Upper lobe of right lung (tissue), 1 donor: ENCODE results near the gene PTPN12. TPM values are rescaled to one million over a fixed set of nuclear protein-coding genes. Genes with fewer than 3 reads are reported as not detected.

Experiments
- ATAC-seq: fragments of 200-7000 bp; cut with Tn5 transposase; one replicate; pipeline ENCODE4 v1.9.1; 2020; ENCODE audit warnings: mild to moderate bottlenecking, moderate library complexity
- DNase-seq: peaks from one replicate; pipeline ENCODE4 v3.0.0-alpha.2; 2020
- H3K27ac ChIP-seq: fragments of 200-600 bp; one replicate; pipeline ENCODE4 v1.8.0; 2022
- H3K27me3 ChIP-seq: fragments of 200-600 bp; one replicate; pipeline ENCODE4 v1.8.0; 2022; ENCODE audit warnings: mild to moderate bottlenecking
- H3K36me3 ChIP-seq: fragments of 200-600 bp; one replicate; pipeline ENCODE4 v1.8.0; 2022
- H3K4me1 ChIP-seq: fragments of 200-600 bp; one replicate; pipeline ENCODE4 v1.8.0; 2022
- H3K4me3 ChIP-seq: fragments of 200-600 bp; one replicate; pipeline ENCODE4 v1.8.0; 2022; ENCODE audit warnings: mild to moderate bottlenecking
- H3K9me3 ChIP-seq: fragments of 200-600 bp; one replicate; pipeline ENCODE4 v1.8.0; 2022
- CTCF ChIP-seq: fragments of 200-600 bp; IDR thresholded peaks from one replicate; pipeline ENCODE4 v1.8.0; 2022; ENCODE audit warnings: antibody characterized with exemption
- intact Hi-C: fragments of 100-400 bp; cut with DNase I; formaldehyde crosslinking; loops from one replicate; pipeline ENCODE4 v1.11.0; 2022
- total RNA-seq: library from RNA; stranded (reverse); fragmentation: NEBNext Ultra II Directional; extraction: Animal tissue kit (Norgen Biotek cat#: 25700); gene quantifications from one replicate; pipeline ENCODE4 v1.2.1, GENCODE V29; 2021
- donor health status: DM: no; HTN: yes; CAD: no; lungs with severe emphysema.

PTPN12 gene
- total RNA-seq, 1 donor from 2014 or later: 149 TPM

GRCh38 chr7:77563275-77563674 lies 26.2 kb downstream of the PTPN12 start:
- H3K27ac ChIP-seq: no peak overlapping the region
- ATAC-seq (no peak), DNase-seq (no peak)
- H3K4me3 ChIP-seq: no peak overlapping the region
- H3K36me3 ChIP-seq: no peaks in the 10 kb centered on the region
- H3K27me3 ChIP-seq: no peaks in the 10 kb centered on the region
- intact Hi-C loops: no loop called here
- TF ChIP-seq CTCF: no peak
- H3K9me3 ChIP-seq: no peaks in the 10 kb centered on the region
- H3K4me1 ChIP-seq: peaks cover 48% of the 10 kb centered on the region

GRCh38 chr7:77565917-77566316 lies 28.8 kb downstream of the PTPN12 start:
- Histone ChIP-seq H3K27ac (no peak overlapping the region), H3K4me3 (no peak overlapping the region), H3K36me3 (peaks cover 1% of the 10 kb centered on the region), H3K27me3 (no peaks in the 10 kb centered on the region), H3K4me1 (peaks cover 56% of the 10 kb centered on the region), H3K9me3 (no peaks in the 10 kb centered on the region)
- no peak for TF ChIP-seq CTCF
- ATAC-seq (peak; percentile 88), DNase-seq (no peak)
- intact Hi-C loops: no loop called here

GRCh38 chr7:77566421-77566820 lies 29.3 kb downstream of the PTPN12 start:
- peaks cover 53% of the 10 kb centered on the region for H3K4me1 ChIP-seq
- intact Hi-C loops: no loop called here
- no peak for TF ChIP-seq CTCF

GRCh38 chr7:77569514-77570232 lies 32.6 kb downstream of the PTPN12 start:
- H3K4me1 ChIP-seq: peaks cover 43% of the 10 kb centered on the region
- intact Hi-C loops: no loop called here

More at GRCh38 chr7:77566421-77566820, 29.3 kb downstream of the PTPN12 start:
- no peaks in the 10 kb centered on the region for H3K9me3 ChIP-seq
- H3K36me3 ChIP-seq: peaks cover 6% of the 10 kb centered on the region
- H3K27ac ChIP-seq: no peak overlapping the region
- H3K27me3 ChIP-seq: no peaks in the 10 kb centered on the region
- H3K4me3 ChIP-seq: no peak overlapping the region
- no peak for ATAC-seq
- no peak for DNase-seq

GRCh38 chr7:77570330-77571011 lies 33.4 kb downstream of the PTPN12 start:
- Histone ChIP-seq H3K36me3 (peaks cover 46% of the 10 kb centered on the region), H3K27me3 (no peaks in the 10 kb centered on the region), H3K4me1 (peaks cover 40% of the 10 kb centered on the region), H3K27ac (no peak overlapping the region), H3K4me3 (no peak overlapping the region), H3K9me3 (no peaks in the 10 kb centered on the region)
- no peak for DNase-seq
- peak; percentile 80 for ATAC-seq
- intact Hi-C loops: no loop called here
- no peak for TF ChIP-seq CTCF

More at GRCh38 chr7:77569514-77570232, 32.6 kb downstream of the PTPN12 start:
- Histone ChIP-seq H3K27me3 (no peaks in the 10 kb centered on the region), H3K27ac (no peak overlapping the region), H3K36me3 (peaks cover 39% of the 10 kb centered on the region), H3K9me3 (no peaks in the 10 kb centered on the region), H3K4me3 (no peak overlapping the region)
- ATAC-seq (no peak), DNase-seq (no peak)
- TF ChIP-seq CTCF: no peak
